Erythroblast (primary cell): ENCODE data around the gene FAM163B.
A peak's percentile ranks its signal among the peaks of the same experiment; 100 is the strongest.

ENCODE experiments used
- DNase-seq, 2 experiments: peaks; one replicate each; lab custom pipeline; 2025; lab: John Stamatoyannopoulos, UW
- GATA1 ChIP-seq: IDR thresholded peaks from 2 replicates; pipeline ENCODE4 v1.6.1; 2011; ENCODE audit warnings: low read depth, mild to moderate bottlenecking, control low read depth, low read length, moderate library complexity
- POLR2A ChIP-seq: IDR thresholded peaks from 2 replicates; pipeline ENCODE4 v1.6.1; 2011; ENCODE audit warnings: mild to moderate bottlenecking, low read length

The FAM163B gene

DNA sequence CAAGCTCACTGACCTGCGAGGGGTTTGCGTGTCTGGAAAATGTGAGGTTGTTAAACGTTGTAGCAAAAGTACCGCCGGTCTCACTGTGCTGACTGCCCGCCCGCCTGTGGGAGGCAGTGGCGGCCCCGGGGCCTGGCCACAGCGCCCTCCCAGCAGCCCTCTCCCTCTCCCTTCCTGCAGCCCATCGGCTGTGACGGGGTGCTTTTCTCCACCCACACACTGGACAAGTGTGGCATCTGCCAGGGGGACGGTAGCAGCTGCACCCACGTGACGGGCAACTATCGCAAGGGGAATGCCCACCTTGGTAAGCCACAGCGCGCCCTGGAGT is 68.5 kb downstream of the FAM163B start:
- DNase-seq, result no peak
- TF ChIP-seq POLR2A (no peak), GATA1 (no peak)

DNA sequence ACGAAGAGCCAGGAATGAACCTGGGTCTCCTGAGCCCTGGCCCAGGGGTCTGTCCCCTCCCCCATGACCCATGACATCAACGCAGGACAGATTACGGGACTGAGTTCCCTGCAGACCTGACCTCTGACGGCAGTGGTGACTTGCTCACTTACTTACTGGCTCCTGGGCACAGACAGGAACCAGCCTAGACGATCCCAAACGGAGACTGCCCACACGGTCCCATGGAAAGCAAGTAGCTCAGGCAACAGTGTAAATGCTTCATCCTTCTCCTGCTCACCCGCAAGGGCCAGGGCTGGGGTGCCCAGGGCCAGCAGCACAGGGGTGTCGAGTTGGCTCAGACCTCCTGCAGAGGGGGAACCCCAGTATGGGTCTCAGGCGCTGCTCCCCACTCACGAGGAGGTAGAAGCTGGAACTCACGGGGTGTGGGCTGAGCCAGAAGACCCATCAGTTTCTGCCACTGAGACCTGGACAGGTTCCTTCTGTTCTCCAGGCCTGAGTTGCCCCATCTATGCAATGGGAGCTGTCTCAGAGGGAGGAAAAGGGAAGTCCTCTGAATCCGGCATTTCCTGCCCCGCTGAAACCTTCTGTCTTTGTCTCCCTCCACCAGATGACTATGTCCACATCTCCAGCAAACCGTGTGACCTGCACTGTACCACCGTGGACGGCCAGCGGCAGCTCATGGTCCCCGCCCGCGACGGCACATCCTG is 69.0 kb downstream of the FAM163B start:
- DNase-seq, result no peak
- TF ChIP-seq POLR2A, result no peak
- TF ChIP-seq GATA1, result no peak

DNA sequence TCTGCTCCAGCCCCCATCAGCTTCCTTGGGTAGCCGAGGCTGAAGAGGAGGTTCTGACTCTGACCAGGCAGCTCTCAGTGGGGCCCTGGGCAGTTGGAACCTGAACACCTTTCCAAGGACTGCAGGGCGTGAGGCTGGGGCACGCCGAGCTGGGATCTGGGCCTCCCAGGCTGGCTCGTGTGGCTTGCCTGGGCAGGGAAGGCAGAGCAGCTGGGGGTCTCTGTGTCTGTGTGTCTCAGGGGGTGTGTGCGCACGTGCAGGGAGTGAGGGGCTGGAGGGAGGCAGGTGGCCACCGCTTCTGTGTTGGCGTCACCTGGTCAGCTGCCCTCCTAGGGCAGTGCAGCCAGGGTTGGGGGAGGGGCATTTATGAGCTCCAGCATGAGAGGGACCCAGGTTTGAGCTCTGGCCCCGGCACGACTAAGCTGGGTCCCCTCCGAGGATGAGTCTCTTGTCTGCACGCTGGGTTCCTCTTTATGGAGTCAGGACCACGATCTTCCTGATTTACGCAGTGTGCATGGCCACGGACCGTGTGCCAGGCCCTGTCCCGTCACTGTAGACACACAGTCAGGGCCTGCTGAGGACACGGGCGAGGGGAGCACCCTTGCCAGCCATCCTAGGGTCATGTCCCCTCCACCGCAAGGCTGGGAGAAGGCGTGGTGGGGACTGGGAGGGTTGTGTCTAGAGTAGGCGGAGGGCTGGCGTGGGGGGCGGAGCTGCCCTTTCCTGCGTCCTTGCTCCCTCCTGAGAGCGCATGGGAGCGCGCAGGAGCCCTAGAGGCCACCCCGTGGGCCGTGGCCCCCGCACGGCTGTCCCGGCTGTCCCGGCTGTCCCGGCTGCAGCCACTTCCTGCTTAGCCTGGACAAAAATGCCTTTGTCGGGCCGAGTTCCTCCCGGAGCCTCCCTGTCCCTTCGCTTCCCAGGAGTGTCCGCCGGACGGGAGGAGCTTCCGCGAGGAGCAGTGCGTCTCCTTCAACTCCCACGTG is 70.0 kb downstream of the FAM163B start:
- TF ChIP-seq POLR2A, result no peak

DNA sequence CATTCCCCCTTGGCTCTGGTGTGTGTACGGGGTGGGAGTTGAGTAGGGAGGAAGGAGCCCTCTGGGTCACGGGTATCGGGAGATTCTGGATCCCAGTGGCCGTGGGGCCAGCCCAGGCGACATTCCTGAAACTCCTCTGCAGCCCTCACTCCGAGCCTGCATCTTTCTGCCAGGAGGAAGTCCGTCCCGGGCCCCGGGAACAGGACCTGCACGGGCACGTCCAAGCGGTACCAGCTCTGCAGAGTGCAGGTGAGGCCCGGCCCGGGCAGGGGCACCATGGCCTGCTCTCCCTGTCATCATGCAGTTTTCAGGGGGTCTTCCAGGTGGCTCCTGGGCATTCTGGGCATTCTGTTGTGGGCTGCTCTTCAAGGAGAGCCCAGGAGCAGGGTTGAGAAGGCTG is 71.0 kb downstream of the FAM163B start:
- TF ChIP-seq POLR2A (no peak), GATA1 (no peak)
- no peak for DNase-seq

More for the DNA sequence above, 70.0 kb downstream of the FAM163B start:
- no peak for DNase-seq

DNA sequence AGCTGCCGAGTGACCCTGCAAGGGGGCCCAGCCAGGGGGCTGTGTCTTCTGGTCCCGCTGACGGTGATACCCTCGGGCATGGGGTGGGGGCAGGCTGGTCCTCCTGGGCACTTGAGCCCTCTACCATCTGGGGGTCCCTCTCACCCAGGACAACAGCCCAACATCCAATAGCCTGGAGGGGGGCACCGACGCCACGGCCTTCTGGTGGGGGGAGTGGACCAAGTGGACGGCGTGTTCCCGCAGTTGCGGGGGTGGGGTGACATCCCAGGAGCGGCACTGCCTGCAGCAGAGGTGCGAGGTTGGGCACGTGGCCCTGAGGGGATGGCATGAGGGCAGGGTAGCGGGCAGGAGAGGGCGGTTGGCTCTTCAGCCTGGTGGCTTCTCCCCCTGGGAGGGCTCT is 71.9 kb downstream of the FAM163B start:
- no peak for DNase-seq
- TF ChIP-seq POLR2A, result no peak
- no peak for TF ChIP-seq GATA1

DNA sequence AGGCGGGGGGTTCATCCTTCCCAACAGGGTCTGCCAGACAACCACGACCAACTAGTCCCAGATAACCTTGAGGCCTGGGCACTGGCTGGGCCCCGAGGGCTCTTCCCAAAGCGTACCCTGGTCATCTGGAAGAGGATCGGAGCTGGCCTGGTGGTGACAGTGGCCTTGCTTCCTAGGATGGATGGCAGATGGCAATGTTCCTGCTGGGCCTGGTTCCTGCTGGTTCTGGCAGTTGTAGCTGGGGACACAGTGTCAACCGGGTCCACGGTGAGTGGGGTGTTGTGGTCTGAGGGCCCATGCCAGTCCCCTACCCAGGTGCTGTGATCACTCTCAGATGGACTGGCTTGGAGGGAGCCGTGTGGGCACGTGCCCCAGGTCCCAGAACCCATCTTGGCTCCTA is 72.7 kb downstream of the FAM163B start:
- TF ChIP-seq GATA1, result no peak
- TF ChIP-seq POLR2A, result no peak
- no peak for DNase-seq

DNA sequence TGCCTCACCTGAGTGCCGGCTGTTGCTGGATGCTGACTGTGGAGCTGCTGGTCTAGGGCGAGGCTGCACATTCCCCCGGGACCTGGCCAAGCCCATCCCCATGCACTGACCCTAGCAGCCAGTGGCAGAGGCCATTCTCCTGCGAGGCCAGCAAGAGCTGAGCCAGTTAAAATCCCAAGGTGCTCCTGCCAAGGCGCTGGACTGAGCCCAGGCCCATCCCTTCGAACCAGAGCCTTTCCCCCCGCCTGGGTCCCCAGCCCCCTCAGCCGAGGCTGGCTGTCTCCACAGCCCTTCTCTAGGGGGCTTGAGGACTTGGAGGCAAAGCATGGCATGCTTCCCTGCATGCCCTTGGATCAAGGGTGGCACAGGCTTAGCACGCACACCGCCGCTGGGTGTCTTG is 73.1 kb downstream of the FAM163B start:
- no peak for DNase-seq
- TF ChIP-seq POLR2A (no peak), GATA1 (no peak)

DNA sequence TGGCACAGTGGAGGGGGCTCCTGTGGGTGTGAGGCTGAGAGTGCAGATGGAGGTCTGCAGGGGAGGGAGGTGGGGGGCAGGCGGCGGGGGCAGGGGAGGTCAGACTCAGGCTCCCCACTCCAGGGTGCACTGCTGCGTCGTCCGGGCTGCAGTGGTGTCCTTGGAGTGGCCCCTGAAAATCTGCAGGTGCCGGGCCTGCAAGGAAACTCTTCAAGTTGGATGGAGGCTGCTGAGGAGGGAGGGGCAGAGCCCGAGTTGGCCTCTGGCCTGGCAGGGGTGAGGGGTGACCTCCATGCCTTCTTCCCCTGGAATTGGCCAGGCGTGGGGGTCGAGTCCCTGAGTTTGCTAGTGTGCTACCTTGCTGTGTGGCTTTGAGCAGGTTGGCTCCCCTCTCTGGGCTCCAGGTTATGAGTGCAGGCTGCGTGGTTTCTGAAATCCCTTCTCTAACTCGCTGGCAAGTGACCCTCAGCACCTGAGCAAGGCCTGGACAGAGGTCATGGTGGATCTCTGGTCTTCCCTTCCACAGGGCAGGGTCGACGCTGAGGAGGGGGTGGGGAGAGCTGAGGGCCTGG is 73.8 kb downstream of the FAM163B start:
- DNase-seq, result no peak

DNA sequence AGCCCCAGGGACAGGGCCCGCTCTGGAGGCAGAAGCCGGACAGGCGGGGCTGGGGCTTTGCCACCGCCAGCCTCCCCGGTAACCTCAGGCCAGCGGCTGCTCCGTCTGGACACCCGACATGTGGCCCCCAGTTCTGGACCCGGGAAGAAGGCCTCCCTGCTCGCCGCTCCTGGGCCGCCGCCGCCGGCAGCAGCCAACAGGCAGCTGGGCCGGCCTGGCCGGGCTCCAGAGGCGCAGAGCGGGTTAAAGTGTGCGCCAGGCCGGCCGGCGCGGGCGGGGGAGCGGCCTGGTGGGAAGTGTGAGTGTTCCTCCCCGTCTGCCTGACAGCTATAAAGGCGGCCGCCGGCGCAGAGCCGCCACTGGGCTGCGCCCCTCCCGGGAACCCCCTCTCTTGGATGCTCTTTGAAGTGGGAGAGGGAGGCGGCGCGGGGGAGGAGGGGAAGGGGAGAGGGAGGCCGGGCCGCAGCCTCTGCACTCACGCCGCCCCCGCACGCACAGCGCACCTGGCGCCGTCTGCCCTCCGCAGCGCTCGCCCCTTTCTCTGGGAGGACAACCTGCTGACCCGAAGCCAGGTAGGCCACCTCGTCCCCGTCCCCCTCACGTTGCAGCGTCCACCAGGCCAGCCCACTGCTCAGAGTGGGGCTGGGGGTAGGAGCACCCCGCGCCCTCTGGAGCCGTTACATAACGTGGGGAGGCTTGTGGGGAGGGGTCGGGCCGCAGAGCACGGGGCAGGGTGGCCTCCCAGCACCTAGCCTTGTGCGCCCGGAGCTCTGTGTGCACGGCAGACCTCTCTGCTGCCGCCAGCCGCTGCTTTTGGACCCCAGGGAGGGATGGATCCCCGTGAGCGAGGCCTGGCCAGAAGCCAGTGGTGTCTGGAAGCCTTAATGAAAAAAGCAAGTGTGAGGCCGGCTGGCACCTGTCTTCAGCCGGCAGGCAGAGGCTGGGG is 74.6 kb downstream of the FAM163B start, which contains the start of gene ADAMTSL2:
Gene ADAMTSL2 (plus strand): TSS at position 359 of the 946 bp plus-strand sequence. CDS start 2,009 bp downstream, outside the sequence.
- TF ChIP-seq GATA1 (no peak), POLR2A (no peak)
- peak in 1 of 2 experiments; percentile 16 for DNase-seq

More for the DNA sequence above, 73.8 kb downstream of the FAM163B start:
- TF ChIP-seq POLR2A (no peak), GATA1 (no peak)

DNA sequence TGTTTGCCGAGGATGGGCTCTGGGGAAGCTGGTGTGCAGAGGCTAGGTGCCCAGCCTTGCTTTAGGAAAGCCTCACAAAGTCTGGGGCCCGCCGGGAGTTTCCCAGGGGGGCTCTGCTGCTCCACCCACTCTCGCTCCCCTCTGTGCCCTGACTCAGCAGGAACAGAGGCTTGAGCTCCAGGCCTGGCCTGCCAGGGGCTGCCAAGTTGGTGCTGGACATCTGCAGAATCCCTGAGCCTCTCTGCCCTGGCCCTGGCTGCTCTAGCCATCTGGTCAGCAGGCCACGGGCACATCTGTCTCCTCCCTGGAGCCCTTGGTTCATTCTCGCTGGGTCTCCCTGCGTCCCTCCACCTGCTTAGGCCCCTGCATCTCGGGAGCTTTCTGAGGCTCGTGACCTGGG is 75.3 kb downstream of the FAM163B start:
- TF ChIP-seq GATA1 (no peak), POLR2A (no peak)
- no peak for DNase-seq

DNA sequence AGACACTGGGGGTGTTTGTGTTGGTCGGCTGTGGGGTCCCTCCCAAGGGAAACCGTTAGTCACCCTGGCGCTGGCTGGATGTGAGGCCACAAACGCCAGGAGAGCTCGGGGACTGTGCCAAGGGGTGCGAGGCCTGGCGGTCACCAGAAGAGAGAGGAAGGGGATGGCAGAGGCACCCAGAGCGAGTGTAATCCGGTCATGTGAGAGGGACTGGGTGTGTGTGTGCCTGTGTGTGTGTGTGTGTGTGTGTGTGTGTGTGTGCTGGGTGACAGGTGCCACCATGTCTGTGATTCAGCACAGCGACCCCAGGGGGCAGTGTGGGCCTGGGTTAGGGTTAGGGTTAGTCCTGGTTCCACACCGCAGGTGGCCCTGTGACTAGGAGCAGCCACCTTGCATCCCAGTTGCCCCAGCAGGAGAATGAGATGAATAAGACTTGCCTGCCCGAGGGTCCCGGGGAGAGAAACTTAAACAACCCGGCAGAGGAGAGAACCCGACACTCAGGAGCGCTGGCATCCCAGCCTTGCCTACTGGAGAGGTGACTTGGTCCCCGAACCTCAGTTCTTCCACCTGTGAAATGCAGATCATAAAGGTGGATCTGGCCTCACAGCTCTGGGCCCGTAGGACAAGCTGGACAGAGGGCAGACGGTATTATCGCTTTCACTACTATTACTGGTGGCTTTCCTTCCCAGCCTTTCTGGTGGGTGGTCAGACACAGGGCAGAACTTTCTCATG is 76.1 kb downstream of the FAM163B start:
- peak; percentile 74 to 77 for DNase-seq

DNA sequence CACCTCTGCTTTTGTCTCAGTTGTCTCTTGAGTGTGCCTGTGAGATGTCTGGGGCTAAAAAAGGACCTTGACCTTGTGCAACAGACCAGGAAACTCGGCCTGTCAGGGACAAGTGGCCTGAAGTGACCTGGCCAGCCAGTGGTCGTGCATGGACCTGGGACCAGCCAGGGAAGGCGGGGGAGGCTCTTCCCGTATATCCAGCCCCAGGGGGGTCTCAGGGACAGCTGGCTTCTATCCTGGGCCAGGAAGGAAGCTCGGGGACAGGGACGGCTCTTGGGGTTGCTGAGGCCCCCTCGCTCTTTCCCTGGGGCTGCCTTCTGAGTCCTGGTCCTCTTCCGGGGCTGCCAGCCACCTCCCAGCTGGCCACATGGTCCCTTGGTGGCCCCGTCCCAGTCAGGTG is 77.9 kb downstream of the FAM163B start:
- no peak for TF ChIP-seq GATA1
- no peak for DNase-seq

More for the DNA sequence above, 76.1 kb downstream of the FAM163B start:
- TF ChIP-seq GATA1 (no peak), POLR2A (no peak)

DNA sequence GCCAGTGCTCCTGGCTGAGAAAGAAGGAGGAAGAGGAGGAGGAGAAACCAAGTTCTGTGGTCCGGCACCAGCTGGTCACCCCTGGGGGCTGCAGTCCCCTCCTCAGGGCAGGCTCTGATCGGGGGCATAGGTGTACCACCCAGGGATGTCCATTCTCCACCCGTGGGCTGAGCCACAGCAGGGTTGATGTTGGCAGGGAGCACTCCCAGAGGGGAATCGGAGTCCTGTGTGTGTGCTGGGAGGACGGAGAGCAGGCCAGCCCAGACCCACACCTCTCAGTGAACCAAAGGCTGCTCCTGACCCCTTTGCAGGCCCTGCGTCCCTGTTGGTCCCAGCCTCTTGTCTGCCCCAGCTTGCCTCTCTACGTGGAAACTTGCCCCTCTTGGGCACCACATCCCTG is 79.3 kb downstream of the FAM163B start:
- no peak for DNase-seq

More for the DNA sequence above, 79.3 kb downstream of the FAM163B start:
- TF ChIP-seq GATA1, result no peak
- no peak for TF ChIP-seq POLR2A
